ENCODE results near the gene HDAC9. TPM values are rescaled to one million over a fixed set of nuclear protein-coding genes. Genes with fewer than 3 reads are reported as not detected.

Gene HDAC9
- total and polyA plus RNA-seq, 2 of the 13 experiments (the other 11 are each of a cell fraction or from before 2014, with no cell fraction given): 0.05 to 0.07 TPM

GRCh38 chr7:18939771-18940592 is 444.4 kb downstream of the HDAC9 start (continued):
- TF ChIP-seq PRDM15 (CRISPR knock-in tag; IDR thresholded peaks at IDR 0.05) (no peak), ZNF687 (CRISPR knock-in tag; IDR thresholded peaks at IDR 0.05) (no peak), NFATC3 (CRISPR knock-in tag; IDR thresholded peaks at IDR 0.05) (no peak)
